Stimulated activated CD4-positive, alpha-beta T cell treated with anti-CD3 and anti-CD28 coated beads, Interleukin-2, amount 100 ng/mL, for 48 hours (primary cell): ENCODE measurements around the gene TARBP1.
A peak's percentile ranks its signal among the peaks of the same experiment; 100 is the strongest.
"Not testable (repeated sequence)": the region's sequence is repeated elsewhere in the genome, so short reads cannot be mapped to it uniquely, and the experiment has no call there.

Experiments
- DNase-seq, 2 donors: peaks; one replicate each; pipeline ENCODE4 v3.0.0-alpha.2; 2020

TARBP1 gene

GRCh38 chr1:234504251-234504650 is 25.3 kb upstream of the TARBP1 start:
- not testable (repeated sequence) for DNase-seq

- DNase-seq: no peak
Measured at GRCh38 chr1:234503193-234504050, 24.4 kb upstream of the TARBP1 start.

- no peak for DNase-seq
Measured at GRCh38 chr1:234502785-234503184, 23.8 kb upstream of the TARBP1 start.

- no peak for DNase-seq
Measured at GRCh38 chr1:234500269-234500668, 21.3 kb upstream of the TARBP1 start.

- no peak for DNase-seq
Measured at GRCh38 chr1:234499943-234500245, 20.9 kb upstream of the TARBP1 start.

GRCh38 chr1:234499119-234499942 is 20.4 kb upstream of the TARBP1 start:
- DNase-seq: peak; percentile 82 to 91

- no peak for DNase-seq
Measured at GRCh38 chr1:234498448-234499118, 19.6 kb upstream of the TARBP1 start.

- DNase-seq: no peak
Measured at GRCh38 chr1:234497589-234497988, 18.6 kb upstream of the TARBP1 start.

- no peak for DNase-seq
Measured at GRCh38 chr1:234495231-234495990, 16.4 kb upstream of the TARBP1 start.

- DNase-seq: no peak
Measured at GRCh38 chr1:234494049-234494448, 15.1 kb upstream of the TARBP1 start.

GRCh38 chr1:234490793-234491479 is 12.0 kb upstream of the TARBP1 start:
- DNase-seq: no peak

- DNase-seq: no peak
Measured at GRCh38 chr1:234489698-234490077, 10.7 kb upstream of the TARBP1 start.

- DNase-seq: no peak
Measured at GRCh38 chr1:234489007-234489697, 10.2 kb upstream of the TARBP1 start.

GRCh38 chr1:234488054-234489006 is 9.4 kb upstream of the TARBP1 start:
- no peak for DNase-seq

- no peak for DNase-seq
Measured at GRCh38 chr1:234486858-234487840, 8.2 kb upstream of the TARBP1 start.

GRCh38 chr1:234484991-234485739 is 6.2 kb upstream of the TARBP1 start:
- no peak for DNase-seq

GRCh38 chr1:234484218-234484617 is 5.2 kb upstream of the TARBP1 start:
- DNase-seq: no peak

- DNase-seq: no peak
Measured at GRCh38 chr1:234481771-234482170, 2.8 kb upstream of the TARBP1 start.
